Endothelial cell of umbilical vein (primary cell): ENCODE data around the gene HYDIN. TPM values are rescaled to one million over a fixed set of nuclear protein-coding genes. Genes with fewer than 3 reads are reported as not detected.

ENCODE experiments used
- BruUV-seq: library from RNA; stranded (reverse); fragments of 400-500 nt; replicated peaks from 2 replicates; lab custom pipeline; 2021; lab: Mats Ljungman, UMichigan
- CTCF ChIA-PET: fragments of 300-600, 350-600 bp; sonication (Branson Sonifier 250); formaldehyde crosslinking; loops from one replicate; lab custom pipeline; 2021; ENCODE audit warnings: antibody characterized with exemption, inconsistent platforms; lab: Charles Lee
- POLR2A ChIA-PET: fragments of 300-600, 350-600 bp; sonication (Branson Sonifier 250); formaldehyde crosslinking; loops from one replicate; lab custom pipeline; 2021; ENCODE audit warnings: antibody characterized with exemption, inconsistent platforms; lab: Charles Lee
- DNase-seq: peaks from one replicate; pipeline ENCODE4 v3.0.0-alpha.2; 2011; ENCODE audit warnings: low read depth, low spot score
- FAIRE-seq: peaks from 2 replicates; lab custom pipeline; 2011; peaks lifted over from hg19 to GRCh38; lab: Jason Lieb, UNC
- H2AFZ ChIP-seq: 2 replicates; pipeline ENCODE4 v1.6.0; 2012; ENCODE audit warnings: low read depth, low read length, control low read depth, inconsistent platforms
- H3K27ac ChIP-seq: 2 replicates; pipeline ENCODE4 v1.5.1; 2011; ENCODE audit warnings: low read depth, mild to moderate bottlenecking, control low read depth, low read length, moderate library complexity; ENCODE audit not compliant: insufficient read depth
- H3K27me3 ChIP-seq, 2 experiments: 2 replicates each; pipeline versions ENCODE4 v1.6.0 to v1.6.1; 2011; ENCODE audit warnings: low read length in 2 of 2, mixed read lengths in 1 of 2; ENCODE audit not compliant: control insufficient read depth in 2 of 2, insufficient read depth in 2 of 2
- H3K36me3 ChIP-seq, 2 experiments: 2 replicates in 1 of 2; 3 replicates in 1 of 2; pipeline ENCODE4 v1.5.1; 2011; ENCODE audit warnings: low read length in 2 of 2, mild to moderate bottlenecking in 1 of 2, moderate library complexity in 1 of 2; ENCODE audit not compliant: control insufficient read depth in 2 of 2, insufficient read depth in 2 of 2; ENCODE audit errors: extremely low read depth in 1 of 2
- H3K4me1 ChIP-seq: 3 replicates; pipeline ENCODE4 v1.5.1; 2011; ENCODE audit warnings: mild to moderate bottlenecking, low read length; ENCODE audit not compliant: control insufficient read depth, insufficient read depth; ENCODE audit errors: extremely low read depth
- H3K4me2 ChIP-seq: 2 replicates; pipeline ENCODE4 v1.6.1; 2011; ENCODE audit warnings: low read length, control low read depth, mixed read lengths; ENCODE audit not compliant: insufficient read depth
- H3K4me3 ChIP-seq, 3 experiments: fragments of 200-600 bp in 1 of 3; sonication (generic), shearing (Covaris generic) in 1 of 3; replicated peaks in 1 of 3; 2 replicates each; pipeline ENCODE4 v1.5.1; 2011 to 2016; ENCODE audit warnings: control low read depth in 3 of 3, low read length in 3 of 3, mild to moderate bottlenecking in 2 of 3, inconsistent platforms in 1 of 3, low read depth in 1 of 3, moderate library complexity in 1 of 3; ENCODE audit not compliant: insufficient read depth in 1 of 3
- H3K79me2 ChIP-seq: 2 replicates; pipeline ENCODE4 v1.6.0; 2012; ENCODE audit warnings: low read length, inconsistent platforms; ENCODE audit not compliant: control insufficient read depth, insufficient read depth
- H3K9ac ChIP-seq: replicated peaks from 2 replicates; pipeline ENCODE3; 2011; ENCODE audit warnings: low read length, control low read depth; ENCODE audit not compliant: insufficient read depth; ENCODE audit errors: extremely low read depth
- H3K9me1 ChIP-seq: replicated peaks from 3 replicates; pipeline ENCODE4 v1.6.0; 2011; ENCODE audit warnings: mild to moderate bottlenecking, low read length; ENCODE audit not compliant: control insufficient read depth, insufficient read depth; ENCODE audit errors: extremely low read depth
- H3K9me3 ChIP-seq: replicated peaks from 2 replicates; pipeline ENCODE4 v1.5.1; 2012; ENCODE audit warnings: low read length, inconsistent platforms; ENCODE audit not compliant: control insufficient read depth, insufficient read depth
- H4K20me1 ChIP-seq: replicated peaks from 2 replicates; pipeline ENCODE3; 2011; ENCODE audit warnings: mild to moderate bottlenecking, low read length; ENCODE audit not compliant: control insufficient read depth, insufficient read depth; ENCODE audit errors: extremely low read depth
- EZH2 ChIP-seq: IDR thresholded peaks from 2 replicates; pipeline ENCODE4 v1.6.1; 2012; ENCODE audit warnings: borderline replicate concordance, low read depth, mild to moderate bottlenecking, moderate library complexity, low read length, inconsistent platforms; ENCODE audit not compliant: severe bottlenecking
- FOS ChIP-seq: IDR thresholded peaks from 2 replicates; pipeline ENCODE4 v1.6.1; 2011; ENCODE audit warnings: mild to moderate bottlenecking, low read length, moderate library complexity, borderline replicate concordance; ENCODE audit not compliant: insufficient read depth
- GATA2 ChIP-seq: IDR thresholded peaks from 2 replicates; pipeline ENCODE4 v1.7.0; 2011; ENCODE audit warnings: low read depth, mild to moderate bottlenecking, moderate library complexity, mixed read lengths, low read length; ENCODE audit not compliant: insufficient read length, insufficient read depth
- JUN ChIP-seq: IDR thresholded peaks from 2 replicates; pipeline ENCODE4 v1.6.1; 2011; ENCODE audit warnings: borderline replicate concordance, low read depth; ENCODE audit not compliant: insufficient read length, insufficient read depth
- MYC ChIP-seq: IDR thresholded peaks from one replicate; pipeline ENCODE4 v1.6.1; 2011; ENCODE audit warnings: mild to moderate bottlenecking, low read depth, low read length
- POLR2A ChIP-seq: IDR thresholded peaks from 2 replicates; pipeline ENCODE4 v1.6.1; 2012; ENCODE audit warnings: low read depth, mild to moderate bottlenecking, control low read depth, low read length
- POLR2AphosphoS5 ChIP-seq: IDR thresholded peaks from 2 replicates; pipeline ENCODE4 v1.6.1; 2012; ENCODE audit warnings: low read depth, mild to moderate bottlenecking, control low read depth, low read length, moderate library complexity; ENCODE audit not compliant: insufficient read depth
- dilution Hi-C: fragments of 300-500 bp; cut with MboI; formaldehyde crosslinking; loops from one replicate; pipeline ENCODE4 v1.15.0; 2019; ENCODE audit warnings: low sequenced_read_pairs; ENCODE audit not compliant: extremely low pct_ligation_motif_present
- intact Hi-C: fragments of 100-400 bp; cut with micrococcal nuclease; formaldehyde crosslinking; loops from one replicate; pipeline ENCODE4 v1.10.0; 2022
- polyA plus RNA-seq, 4 experiments: library from polyadenylated mRNA; depleted of rRNA in 3 of 4; stranded (reverse) in 3 of 4; unstranded in 1 of 4; fragments of >200 nt; gene quantifications; 2 replicates each; pipeline versions ENCODE4 v1.2.1 to v1.2.3, GENCODE V29; 2011 to 2012; ENCODE audit warnings: missing spikeins in 1 of 4
- total RNA-seq: library from RNA; stranded (reverse); gene quantifications from 2 replicates; pipeline ENCODE4 v1.2.3, GENCODE V29; 2021
- TF ChIP-seq, protein P1 (sequence below): IDR thresholded peaks from 2 replicates; pipeline ENCODE4 v1.6.1; 2011; ENCODE audit not compliant: insufficient read depth, insufficient read length
- TF ChIP-seq, protein P2 (sequence below), 2 donors: IDR thresholded peaks; 1 replicate in 1 of 2; 2 replicates in 1 of 2; pipeline ENCODE4 v1.5.1; 2011; ENCODE audit warnings: low read length in 2 of 2, mild to moderate bottlenecking in 2 of 2, moderate library complexity in 2 of 2, control low read depth in 1 of 2, inconsistent platforms in 1 of 2, low read depth in 1 of 2; ENCODE audit not compliant: insufficient read depth in 1 of 2; ENCODE audit errors: extremely low read depth in 1 of 2

The HYDIN gene
- total and polyA plus RNA-seq, 2 donors (not counting 3 experiments of a cell fraction or from before 2014, with no cell fraction given) = not detected

DNA sequence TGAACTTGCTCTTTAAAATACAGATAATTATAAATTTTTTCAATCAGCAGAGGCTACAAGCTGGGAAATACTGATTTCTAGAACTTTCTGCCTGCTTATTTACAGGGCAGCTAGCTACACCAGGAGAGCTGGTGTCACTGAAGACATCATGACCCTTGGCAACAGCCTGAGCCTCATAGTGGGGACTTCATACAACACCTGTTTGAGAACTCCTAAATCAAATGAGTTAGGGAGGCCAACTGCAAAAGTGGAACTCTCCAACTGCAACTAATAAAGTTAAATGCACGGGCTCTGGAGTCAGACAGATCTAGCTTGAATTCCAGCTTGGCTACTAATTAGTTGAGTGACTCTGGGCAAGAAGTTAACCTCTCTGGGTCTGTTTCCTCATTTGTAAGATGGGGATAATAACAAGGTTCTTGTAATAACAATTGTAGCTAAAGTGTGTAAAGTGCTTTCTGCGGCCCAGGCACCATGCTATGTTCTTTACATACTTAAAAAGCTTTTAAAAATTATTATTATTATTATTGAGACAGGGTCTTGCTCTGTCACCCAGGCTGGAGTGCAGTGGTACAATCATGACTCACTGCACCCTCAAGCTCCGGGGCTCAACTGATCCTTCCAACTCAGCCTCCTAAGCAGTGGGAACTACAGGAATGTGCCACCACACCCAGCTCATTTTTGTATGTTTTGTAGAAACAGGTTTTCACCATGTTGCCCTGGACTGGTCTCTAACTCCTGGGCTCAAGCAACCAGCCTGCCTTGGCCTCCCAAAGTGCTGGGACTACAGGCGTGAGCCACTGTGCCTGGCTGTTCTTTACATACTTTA lies 462.9 kb downstream of the HYDIN start:
- ChIA-PET POLR2A (no interaction called here), CTCF (interaction anchor here (1.0 to 5.8 kb wide), 6 partner anchors 14 to 87 kb away, joined by 3 to 53 read pairs (median 4); partner anchors contain the start of gene MTSS2)
- TF ChIP-seq JUN (no peak), MYC (no peak), POLR2A (no peak), POLR2AphosphoS5 (no peak), EZH2 (no peak), FOS (no peak), GATA2 (no peak)
- TF ChIP-seq, protein P1, sequence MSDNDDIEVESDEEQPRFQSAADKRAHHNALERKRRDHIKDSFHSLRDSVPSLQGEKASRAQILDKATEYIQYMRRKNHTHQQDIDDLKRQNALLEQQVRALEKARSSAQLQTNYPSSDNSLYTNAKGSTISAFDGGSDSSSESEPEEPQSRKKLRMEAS = no peak
- TF ChIP-seq, protein P2, sequence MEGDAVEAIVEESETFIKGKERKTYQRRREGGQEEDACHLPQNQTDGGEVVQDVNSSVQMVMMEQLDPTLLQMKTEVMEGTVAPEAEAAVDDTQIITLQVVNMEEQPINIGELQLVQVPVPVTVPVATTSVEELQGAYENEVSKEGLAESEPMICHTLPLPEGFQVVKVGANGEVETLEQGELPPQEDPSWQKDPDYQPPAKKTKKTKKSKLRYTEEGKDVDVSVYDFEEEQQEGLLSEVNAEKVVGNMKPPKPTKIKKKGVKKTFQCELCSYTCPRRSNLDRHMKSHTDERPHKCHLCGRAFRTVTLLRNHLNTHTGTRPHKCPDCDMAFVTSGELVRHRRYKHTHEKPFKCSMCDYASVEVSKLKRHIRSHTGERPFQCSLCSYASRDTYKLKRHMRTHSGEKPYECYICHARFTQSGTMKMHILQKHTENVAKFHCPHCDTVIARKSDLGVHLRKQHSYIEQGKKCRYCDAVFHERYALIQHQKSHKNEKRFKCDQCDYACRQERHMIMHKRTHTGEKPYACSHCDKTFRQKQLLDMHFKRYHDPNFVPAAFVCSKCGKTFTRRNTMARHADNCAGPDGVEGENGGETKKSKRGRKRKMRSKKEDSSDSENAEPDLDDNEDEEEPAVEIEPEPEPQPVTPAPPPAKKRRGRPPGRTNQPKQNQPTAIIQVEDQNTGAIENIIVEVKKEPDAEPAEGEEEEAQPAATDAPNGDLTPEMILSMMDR (IDR thresholded peaks at IDR 0.05; ENCODE audit: extremely low read depth in 1 of 2, insufficient read depth in 1 of 2, low read depth in 1 of 2, low read length in 2 of 2) = no peak
- intact Hi-C loops (no loop called here), dilution Hi-C loops (no loop called here)
- Histone ChIP-seq H3K4me2 (no peak overlapping the region), H3K27ac (no peak overlapping the region), H3K9ac (no peak overlapping the region), H3K27me3 (no peaks in the 10 kb centered on the region), H3K79me2 (no peaks in the 10 kb centered on the region), H3K9me3 (no peaks in the 10 kb centered on the region), H3K4me3 (no peak overlapping the region), H3K4me1 (no peaks in the 10 kb centered on the region), H3K36me3 (peaks cover 4 to 10% of the 10 kb centered on the region in 2 experiments), H3K9me1 (no peaks in the 10 kb centered on the region), H4K20me1 (no peaks in the 10 kb centered on the region), H2AFZ (no peak overlapping the region)
- no peak for FAIRE-seq
- DNase-seq = no peak
- BruUV-seq = no TSS peak
